K562 (cell line): ENCODE results near the gene SLC12A6. TPM values are rescaled to one million over a fixed set of nuclear protein-coding genes. Genes with fewer than 3 reads are reported as not detected.
A peak's percentile ranks its signal among the peaks of the same experiment; 100 is the strongest.

ENCODE experiments used
- CHD1 ChIP-seq: fragments of 200-600 bp; sonication (generic); IDR thresholded peaks from one replicate; pipeline ENCODE4 v1.6.1; 2012; ENCODE audit warnings: mild to moderate bottlenecking, moderate library complexity, low read length, inconsistent platforms
- ERF ChIP-seq: fragments of 450-650 bp; formaldehyde crosslinking; IDR thresholded peaks from 2 replicates; pipeline ENCODE4 v1.4.0; 2020; ENCODE audit warnings: mild to moderate bottlenecking, mixed read lengths
- FOXJ3 ChIP-seq: sonication (generic); formaldehyde crosslinking; IDR thresholded peaks from 2 replicates; pipeline ENCODE4 v1.4.0; 2020; ENCODE audit warnings: mild to moderate bottlenecking, missing genetic modification reagents
- GMEB1 ChIP-seq: fragments of 250-450 bp; sonication (Bioruptor Pico); IDR thresholded peaks from 2 replicates; pipeline ENCODE4 v1.4.0; 2020; ENCODE audit warnings: mild to moderate bottlenecking
- HSF4 ChIP-seq: fragments of 250-450 bp; sonication (Bioruptor Pico); IDR thresholded peaks from 2 replicates; pipeline ENCODE4 v2.1.2; 2022; ENCODE audit warnings: mild to moderate bottlenecking, moderate library complexity, borderline replicate concordance
- MAX ChIP-seq: sonication (generic); formaldehyde crosslinking; IDR thresholded peaks from 2 replicates; pipeline ENCODE4 v1.9.0; 2022; ENCODE audit warnings: mild to moderate bottlenecking, missing genetic modification reagents
- MCM5 ChIP-seq: fragments of 450-650 bp; IDR thresholded peaks from 2 replicates; pipeline ENCODE4 v1.6.1; 2016; ENCODE audit warnings: low read depth
- NR4A1 ChIP-seq, 2 experiments: fragments of 250-450 bp in 1 of 2; fragments of 450-650 bp in 1 of 2; sonication (Bioruptor Pico) in 1 of 2; IDR thresholded peaks; 2 replicates each; pipeline versions ENCODE4 v1.4.0 to v1.6.1; 2016 to 2020; ENCODE audit warnings: mild to moderate bottlenecking in 2 of 2, missing compliant biosample characterization in 1 of 2, missing genetic modification characterization in 1 of 2, moderate library complexity in 1 of 2
- PHF21A ChIP-seq: fragments of 450-650 bp; IDR thresholded peaks from 2 replicates; pipeline ENCODE4 v1.6.1; 2017; ENCODE audit warnings: low read depth, borderline replicate concordance
- SMARCB1 ChIP-seq: IDR thresholded peaks from 2 replicates; pipeline ENCODE4 v1.6.1; 2011; ENCODE audit warnings: improper control_type of control experiment, low read depth; ENCODE audit not compliant: insufficient read length
- SNIP1 ChIP-seq: fragments of 450-650 bp; IDR thresholded peaks from 2 replicates; pipeline ENCODE4 v1.7.1; 2017; ENCODE audit warnings: low read depth, mild to moderate bottlenecking
- SOX6 ChIP-seq: fragments of 450-650 bp; IDR thresholded peaks from 2 replicates; pipeline ENCODE4 v1.6.1; 2014; ENCODE audit warnings: mild to moderate bottlenecking
- SP2 ChIP-seq: IDR thresholded peaks from 2 replicates; pipeline ENCODE4 v1.6.1; 2011; ENCODE audit warnings: mild to moderate bottlenecking, low read depth, low read length, moderate library complexity; ENCODE audit not compliant: poor library complexity, severe bottlenecking; ENCODE audit errors: extremely low read depth
- TAF1 ChIP-seq: IDR thresholded peaks from 2 replicates; pipeline ENCODE4 v1.6.1; 2011; ENCODE audit warnings: mild to moderate bottlenecking, low read length, moderate library complexity; ENCODE audit not compliant: insufficient read depth, control insufficient read depth, severe bottlenecking; ENCODE audit errors: extremely low read depth
- TEAD1 ChIP-seq, 2 experiments: fragments of 450-650 bp in 1 of 2; sonication (generic) in 1 of 2; formaldehyde crosslinking; IDR thresholded peaks; 2 replicates each; pipeline versions ENCODE4 v1.4.0 to v1.8.0; 2020 to 2022; ENCODE audit warnings: mild to moderate bottlenecking in 2 of 2, missing genetic modification reagents in 1 of 2
- ZBTB7A ChIP-seq: IDR thresholded peaks from 2 replicates; pipeline ENCODE4 v1.6.1; 2011; ENCODE audit warnings: low read depth, mild to moderate bottlenecking, low read length, moderate library complexity, borderline replicate concordance; ENCODE audit not compliant: control insufficient read depth
- ZNF232 ChIP-seq: sonication (generic); formaldehyde crosslinking; IDR thresholded peaks from 2 replicates; pipeline ENCODE4 v1.8.0; 2022; ENCODE audit warnings: mild to moderate bottlenecking, missing genetic modification reagents
- ZNF280A ChIP-seq: fragments of 450-650 bp; IDR thresholded peaks from 2 replicates; pipeline ENCODE4 v1.6.1; 2018; ENCODE audit warnings: mild to moderate bottlenecking, low read depth; ENCODE audit not compliant: partially characterized antibody
- ZNF316 ChIP-seq: fragments of 450-650 bp; IDR thresholded peaks from 2 replicates; pipeline ENCODE4 v1.6.1; 2016
- ZNF354B ChIP-seq: fragments of 250-450 bp; sonication (Bioruptor Pico); IDR thresholded peaks from 2 replicates; pipeline ENCODE4 v1.4.0; 2020
- ZNF436 ChIP-seq: fragments of 250-450, 450-650 bp; sonication (Bioruptor Pico); formaldehyde crosslinking; IDR thresholded peaks from 2 replicates; pipeline ENCODE4 v1.7.0; 2020; ENCODE audit warnings: mild to moderate bottlenecking
- polyA plus RNA-seq, 8 experiments: library from polyadenylated mRNA; depleted of rRNA in 4 of 8; stranded (reverse) in 5 of 8; unstranded in 3 of 8; fragments of >200 nt; fragmentation: Nextera tagmentation in 2 of 8; fragmentation: Illumina TruSeq in 1 of 8; extraction: Ambion mirVana in 2 of 8; extraction: Trizol in 1 of 8; gene quantifications; 2 replicates each; pipeline versions ENCODE4 v1.2.1 to v1.2.3, GENCODE V29; 2011 to 2014; ENCODE audit warnings: inconsistent platforms in 1 of 8, missing spikeins in 1 of 8
- total RNA-seq, 7 experiments: library from RNA; depleted of rRNA in 6 of 7; stranded (reverse); fragments of >200 nt in 6 of 7; fragmentation: Illumina TruSeq in 2 of 7; extraction: Trizol in 2 of 7; gene quantifications; 2 replicates each; pipeline versions ENCODE4 v1.2.1 to v1.2.3, GENCODE V29; 2011 to 2021; ENCODE audit warnings: low replicate concordance in 1 of 7
- TF ChIP-seq, protein P1 (sequence below): fragments of 250-450 bp; sonication (Bioruptor Pico); IDR thresholded peaks from 2 replicates; pipeline ENCODE4 v1.8.0; 2022; ENCODE audit warnings: inconsistent platforms
- TF ChIP-seq, protein P2 (sequence below): fragments of 250-450 bp; sonication (Bioruptor Pico); IDR thresholded peaks from 2 replicates; pipeline ENCODE4 v1.6.1; 2021; ENCODE audit warnings: mild to moderate bottlenecking

The SLC12A6 gene
- total and polyA plus RNA-seq, 9 of the 15 experiments (the other 6 are each of a cell fraction or from before 2014, with no cell fraction given) = 1.4 to 16.4 (median 6.7) TPM

DNA sequence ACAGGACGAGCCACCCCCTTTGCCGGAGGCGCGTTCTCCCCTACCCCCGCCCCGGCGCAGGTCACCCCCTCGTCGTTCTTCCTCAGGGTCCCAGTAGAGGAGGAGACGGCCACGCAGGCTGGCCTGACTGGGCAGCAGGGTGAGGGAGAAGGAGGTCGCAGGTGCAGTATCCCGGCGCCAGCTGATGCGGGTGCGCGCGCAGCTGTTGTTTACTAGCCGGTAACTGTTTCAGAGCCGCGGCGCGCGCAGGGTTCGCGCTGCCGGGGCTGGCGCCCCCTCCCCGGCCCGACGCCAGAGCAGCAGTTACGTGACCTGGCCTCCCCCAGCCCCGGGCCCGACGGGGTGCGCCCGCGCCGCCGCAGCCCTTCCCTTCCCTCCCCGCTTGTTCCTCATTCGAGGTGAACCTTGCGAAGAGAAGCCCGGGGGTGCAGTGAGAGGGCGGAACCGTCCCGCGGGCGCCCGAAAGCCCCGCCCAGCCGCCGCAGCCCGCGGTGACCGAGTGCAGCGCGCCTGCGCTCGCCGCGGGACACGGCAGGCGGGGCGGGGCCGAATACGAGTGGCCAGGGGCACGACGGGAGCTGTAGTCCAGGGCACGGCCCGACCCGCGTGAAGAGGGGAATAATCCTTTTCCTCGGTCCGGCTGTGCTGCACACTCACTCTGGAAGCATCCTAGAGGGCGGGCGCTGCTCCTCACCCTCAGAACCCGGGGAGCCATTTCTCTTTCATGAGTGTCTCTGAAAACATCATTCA lies at the start of gene SLC12A6 (continued):
- TF ChIP-seq ZNF316 (no peak), ZBTB7A (peak; percentile 55; the same call in 1 of the 2 replicates), TAF1 (peak; percentile 54), GMEB1 (peak; percentile 70; the same call in 1 of the 2 replicates), SOX6 (peak; percentile 30; the same call in 1 of the 2 replicates), ZNF232 (no peak), NR4A1 (CRISPR knock-in tag; IDR thresholded peaks at IDR 0.05) (no peak), NR4A1 (tag; IDR thresholded peaks at IDR 0.05) (no peak), FOXJ3 (CRISPR knock-in tag) (no peak), CHD1 (peak; percentile 54), MCM5 (no peak), SP2 (no peak), PHF21A (no peak), ZNF436 (CRISPR knock-in tag) (no peak), HSF4 (CRISPR knock-in tag) (no peak), MAX (no peak; the same call in 1 of the 2 replicates), SNIP1 (no peak), SMARCB1 (no peak), TEAD1 (CRISPR knock-in tag; IDR thresholded peaks at IDR 0.05) (no peak; a peak in 1 of 4 replicates), ERF (CRISPR knock-in tag) (0 out of 2 replicates have a peak, but pooled peaks have one; percentile 24), ZNF354B (CRISPR knock-in tag) (no peak), ZNF280A (no peak)
- TF ChIP-seq, protein P1, sequence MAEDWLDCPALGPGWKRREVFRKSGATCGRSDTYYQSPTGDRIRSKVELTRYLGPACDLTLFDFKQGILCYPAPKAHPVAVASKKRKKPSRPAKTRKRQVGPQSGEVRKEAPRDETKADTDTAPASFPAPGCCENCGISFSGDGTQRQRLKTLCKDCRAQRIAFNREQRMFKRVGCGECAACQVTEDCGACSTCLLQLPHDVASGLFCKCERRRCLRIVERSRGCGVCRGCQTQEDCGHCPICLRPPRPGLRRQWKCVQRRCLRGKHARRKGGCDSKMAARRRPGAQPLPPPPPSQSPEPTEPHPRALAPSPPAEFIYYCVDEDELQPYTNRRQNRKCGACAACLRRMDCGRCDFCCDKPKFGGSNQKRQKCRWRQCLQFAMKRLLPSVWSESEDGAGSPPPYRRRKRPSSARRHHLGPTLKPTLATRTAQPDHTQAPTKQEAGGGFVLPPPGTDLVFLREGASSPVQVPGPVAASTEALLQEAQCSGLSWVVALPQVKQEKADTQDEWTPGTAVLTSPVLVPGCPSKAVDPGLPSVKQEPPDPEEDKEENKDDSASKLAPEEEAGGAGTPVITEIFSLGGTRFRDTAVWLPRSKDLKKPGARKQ (CRISPR knock-in tag) = no peak
- TF ChIP-seq, protein P2, sequence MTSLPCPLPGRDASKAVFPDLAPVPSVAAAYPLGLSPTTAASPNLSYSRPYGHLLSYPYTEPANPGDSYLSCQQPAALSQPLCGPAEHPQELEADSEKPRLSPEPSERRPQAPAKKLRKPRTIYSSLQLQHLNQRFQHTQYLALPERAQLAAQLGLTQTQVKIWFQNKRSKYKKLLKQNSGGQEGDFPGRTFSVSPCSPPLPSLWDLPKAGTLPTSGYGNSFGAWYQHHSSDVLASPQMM (CRISPR knock-in tag) = no peak
